Activated CD8-positive, alpha-beta memory T cell treated with anti-CD3 and anti-CD28 coated beads, Interleukin-2, amount 50 U/mL, for 4 hours (primary cell): ENCODE data around the gene LCE5A.
"Not testable (repeated sequence)": the region's sequence is repeated elsewhere in the genome, so short reads cannot be mapped to it uniquely, and the experiment has no call there.

Experiments
- DNase-seq: peaks from one replicate; pipeline ENCODE4 v3.0.0-alpha.2; 2020

The LCE5A gene, protein sequence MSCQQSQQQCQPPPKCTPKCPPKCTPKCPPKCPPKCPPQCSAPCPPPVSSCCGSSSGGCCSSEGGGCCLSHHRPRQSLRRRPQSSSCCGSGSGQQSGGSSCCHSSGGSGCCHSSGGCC

DNA sequence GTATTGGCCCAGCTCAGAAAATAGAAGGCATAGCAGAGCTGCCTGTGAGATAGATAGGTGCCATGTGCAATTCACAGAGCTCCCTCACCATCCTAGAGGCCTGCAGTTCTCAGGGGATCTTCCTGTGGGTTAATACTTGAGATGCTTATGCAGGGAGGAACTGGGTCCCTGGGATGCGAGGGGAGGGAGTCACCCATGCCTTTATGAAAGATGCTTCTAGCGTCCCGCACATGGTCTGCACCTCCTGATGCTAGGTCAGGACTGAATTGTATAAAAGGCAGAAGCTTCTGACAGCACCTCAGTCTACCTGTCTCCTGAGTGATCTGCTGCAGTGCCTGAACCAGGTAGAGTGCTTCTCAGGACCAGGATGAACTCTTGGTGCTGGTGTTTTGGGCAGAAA lies at the start of gene LCE5A:
TSS of gene LCE5A (plus strand) at position 301 of the 400 bp plus-strand sequence. CDS start 732 bp downstream, outside the sequence.
- DNase-seq: no peak

GRCh38 chr1:152461544-152461943 lies 49.1 kb upstream of the LCE5A start:
- peak; percentile 52 for DNase-seq

DNA sequence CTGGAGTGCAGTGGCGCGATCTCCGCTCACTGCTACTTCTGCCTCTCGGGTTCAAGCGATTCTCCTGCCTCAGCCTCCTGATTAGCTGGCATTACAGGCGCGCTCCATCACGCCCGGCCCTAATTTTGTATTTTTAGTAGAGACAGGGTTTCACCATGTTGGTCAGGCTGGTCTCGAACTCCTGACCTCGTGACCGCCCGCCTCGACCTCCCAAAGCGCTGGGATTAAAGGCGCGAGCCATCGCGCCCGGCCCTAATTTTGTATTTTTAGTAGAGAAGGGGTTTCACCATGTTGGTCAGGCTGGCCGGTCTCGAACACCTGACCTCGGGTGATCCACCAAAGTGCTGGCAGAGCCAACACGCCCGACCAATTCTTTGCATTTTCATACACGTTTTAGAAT lies 48.0 kb upstream of the LCE5A start:
- no peak for DNase-seq

DNA sequence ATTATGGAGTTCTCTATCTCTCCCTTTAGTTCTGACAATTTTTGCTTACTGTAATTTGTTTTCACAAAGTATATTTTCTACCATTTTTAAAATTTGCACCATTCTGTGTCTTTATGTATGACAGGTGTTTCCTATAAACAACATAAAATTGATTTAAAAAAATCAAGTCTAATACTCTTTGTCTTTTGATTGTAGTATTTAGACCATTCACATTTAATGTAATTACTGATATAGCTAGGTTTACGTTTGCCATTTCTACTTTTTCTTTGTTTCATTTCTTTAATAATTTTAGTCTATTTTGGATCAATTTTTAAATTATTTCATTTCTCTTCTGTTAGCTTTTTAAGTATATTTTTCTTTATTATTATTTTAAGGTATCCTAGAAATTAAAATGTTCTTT lies 44.4 kb upstream of the LCE5A start:
- no peak for DNase-seq

- DNase-seq: no peak
Measured at GRCh38 chr1:152473887-152474537, 36.6 kb upstream of the LCE5A start.

DNA sequence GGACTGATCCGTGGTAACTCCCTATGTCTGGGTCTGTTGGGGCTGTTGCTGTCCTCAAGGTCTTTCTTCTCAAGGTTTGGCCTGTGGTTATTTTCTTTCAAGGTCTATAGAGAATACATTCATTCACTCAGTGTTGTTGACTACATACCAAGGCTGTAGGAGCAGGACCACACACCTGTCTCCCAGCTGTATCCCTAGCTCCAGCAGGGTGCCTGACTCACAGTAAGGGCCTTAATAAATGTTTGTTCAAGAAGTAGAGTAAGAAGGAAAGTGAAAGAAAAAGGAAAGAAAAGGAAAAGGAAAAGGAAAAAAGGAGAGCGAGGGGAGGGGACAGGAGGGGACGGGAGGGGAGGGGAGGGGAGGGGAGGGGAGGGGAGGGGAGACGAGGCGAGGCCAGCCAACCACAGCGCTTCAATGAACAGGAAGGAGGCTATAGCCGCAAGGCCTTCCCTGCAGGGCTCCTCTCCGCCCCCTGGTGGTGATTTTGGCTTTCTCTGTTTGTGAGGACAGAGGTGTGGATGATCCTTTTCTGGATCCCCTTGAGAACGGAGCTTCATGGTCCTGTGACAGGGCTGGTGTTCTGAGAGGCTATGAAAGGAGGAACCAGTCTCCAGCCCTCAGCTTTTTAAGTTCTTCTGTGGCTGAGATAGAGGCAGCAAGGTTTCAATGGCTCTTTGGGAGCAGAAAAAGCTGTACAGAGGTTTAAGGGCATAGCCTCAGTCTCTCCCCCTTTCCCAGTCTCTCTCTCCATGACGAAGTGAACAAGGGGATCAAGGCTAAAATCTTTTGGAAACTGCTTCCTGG lies 30.6 kb upstream of the LCE5A start:
- DNase-seq: peak; percentile 60

DNA sequence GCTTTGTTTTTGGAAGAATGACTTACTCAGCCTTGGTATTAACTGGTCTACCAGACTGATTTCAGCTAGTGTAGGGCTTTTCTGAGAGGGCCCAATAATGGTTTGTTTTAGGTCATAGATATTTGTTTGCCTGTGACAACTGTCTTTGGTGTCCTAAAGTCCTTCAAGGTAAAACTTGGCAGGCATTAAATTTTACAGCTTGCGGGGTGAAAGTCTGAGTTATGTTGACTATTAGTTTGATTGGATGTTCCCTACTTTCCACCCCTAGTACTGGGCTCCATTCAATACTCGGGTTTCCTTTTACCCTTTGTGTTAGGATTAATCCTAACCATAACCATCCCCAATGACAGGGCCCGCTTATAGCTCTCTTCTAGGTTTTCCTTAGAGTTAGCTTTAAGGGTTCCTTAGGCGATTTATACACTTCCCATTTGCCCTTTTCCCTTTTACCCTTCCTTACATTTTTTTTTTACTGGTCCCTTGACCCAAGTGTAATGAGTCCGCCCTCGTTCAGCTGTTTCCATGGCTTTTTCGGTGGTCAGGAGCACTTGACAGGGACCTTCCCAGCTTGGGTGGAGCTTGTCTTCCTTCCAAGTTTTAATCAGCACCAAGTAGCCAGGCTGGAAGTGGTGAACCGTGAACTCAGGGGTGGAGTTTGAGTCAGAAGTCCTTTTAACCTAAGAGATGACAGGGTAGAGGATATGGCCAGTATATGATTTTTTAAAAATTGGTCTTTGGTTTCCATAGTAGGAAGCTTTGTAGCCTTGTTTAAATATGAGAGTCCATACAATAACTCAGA lies 28.5 kb upstream of the LCE5A start:
- no peak for DNase-seq

DNA sequence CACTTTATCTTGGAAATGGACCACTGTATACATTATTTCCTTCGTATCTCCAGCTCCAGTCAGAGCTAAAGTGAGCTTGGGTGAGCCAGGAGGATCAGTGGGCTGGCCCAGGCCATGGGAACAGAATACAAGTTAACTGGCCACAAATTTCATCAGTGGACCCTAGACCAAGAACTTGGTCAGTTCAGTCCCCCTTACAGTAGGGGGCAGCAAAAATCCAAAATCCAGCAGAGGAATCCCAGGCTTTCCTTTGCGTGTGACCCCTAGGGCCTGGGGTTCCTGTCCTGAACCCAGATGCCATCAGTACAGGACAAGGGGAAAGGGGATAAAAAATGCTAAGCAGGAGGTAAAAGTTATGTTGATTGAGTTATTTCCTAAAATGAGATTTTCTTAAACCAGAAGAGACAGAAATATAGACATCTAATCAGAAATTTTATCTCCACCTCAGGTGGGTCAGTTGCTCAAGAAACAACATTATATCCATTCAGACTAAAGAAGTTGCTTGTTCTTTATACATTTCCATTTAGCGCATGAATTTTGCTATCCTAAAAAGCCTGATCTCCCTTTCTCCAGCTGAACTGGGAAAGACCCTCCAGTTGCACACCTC lies 24.1 kb upstream of the LCE5A start:
- DNase-seq: no peak

DNA sequence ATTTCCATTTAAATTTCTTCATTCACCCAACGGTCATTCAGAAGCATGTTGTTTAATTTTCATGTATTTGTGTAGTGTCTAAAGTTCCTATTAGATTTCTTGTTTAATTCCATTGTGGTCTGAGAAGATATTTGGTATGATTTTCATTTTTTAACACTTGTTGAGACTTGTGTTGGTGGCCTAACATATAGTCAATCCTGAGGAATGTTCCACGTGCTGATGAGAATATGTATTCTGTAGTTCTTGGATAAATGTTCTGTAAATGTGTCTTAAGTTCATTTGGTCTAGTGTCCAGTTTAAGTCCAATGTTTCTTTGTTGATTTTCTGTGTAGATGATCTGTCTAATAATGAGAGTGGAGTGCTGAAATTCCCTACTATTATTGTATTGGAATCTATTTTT lies 22.7 kb upstream of the LCE5A start:
- no peak for DNase-seq

GRCh38 chr1:152491537-152491936 lies 19.1 kb upstream of the LCE5A start:
- not testable (repeated sequence) for DNase-seq

- DNase-seq: no peak
Measured at GRCh38 chr1:152495066-152495675, 15.4 kb upstream of the LCE5A start.

DNA sequence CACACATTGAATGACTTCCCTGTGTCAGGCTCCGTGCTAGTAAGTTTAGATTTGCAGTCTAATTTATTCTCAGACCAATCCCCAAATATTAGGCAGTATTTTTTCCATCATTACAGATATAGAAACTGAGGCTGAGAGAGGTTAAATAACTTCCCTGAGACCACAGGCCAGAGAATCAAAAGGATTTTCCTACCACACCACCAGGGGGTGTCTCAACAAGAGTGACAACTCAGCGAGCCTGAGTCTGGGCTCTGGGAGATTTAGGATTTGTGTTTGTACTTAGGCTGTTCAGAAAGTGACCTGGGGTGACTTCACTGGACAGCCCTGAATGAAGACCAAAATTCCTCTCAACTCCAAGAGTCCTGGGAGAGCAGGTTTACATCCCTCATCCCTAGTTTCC lies 13.3 kb upstream of the LCE5A start:
- no peak for DNase-seq

DNA sequence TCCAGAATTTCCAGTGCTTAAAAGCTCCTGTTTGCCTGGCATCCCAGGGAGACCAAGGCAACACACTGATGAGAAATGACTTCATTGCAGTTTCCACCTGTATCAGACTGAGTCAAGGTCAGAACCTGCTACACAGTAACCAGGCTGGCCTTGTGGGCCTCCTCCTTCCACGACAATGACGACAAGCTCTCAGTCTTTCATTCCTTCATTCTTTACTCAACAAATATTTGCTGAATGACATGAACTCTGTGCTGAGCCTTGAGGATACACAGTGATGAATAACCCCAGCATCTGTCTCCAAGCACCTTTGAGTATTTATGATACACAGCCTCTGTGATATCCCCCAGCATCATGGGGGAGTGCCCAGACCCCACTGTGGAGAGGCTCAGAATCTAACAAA lies 8.9 kb upstream of the LCE5A start:
- DNase-seq: no peak

DNA sequence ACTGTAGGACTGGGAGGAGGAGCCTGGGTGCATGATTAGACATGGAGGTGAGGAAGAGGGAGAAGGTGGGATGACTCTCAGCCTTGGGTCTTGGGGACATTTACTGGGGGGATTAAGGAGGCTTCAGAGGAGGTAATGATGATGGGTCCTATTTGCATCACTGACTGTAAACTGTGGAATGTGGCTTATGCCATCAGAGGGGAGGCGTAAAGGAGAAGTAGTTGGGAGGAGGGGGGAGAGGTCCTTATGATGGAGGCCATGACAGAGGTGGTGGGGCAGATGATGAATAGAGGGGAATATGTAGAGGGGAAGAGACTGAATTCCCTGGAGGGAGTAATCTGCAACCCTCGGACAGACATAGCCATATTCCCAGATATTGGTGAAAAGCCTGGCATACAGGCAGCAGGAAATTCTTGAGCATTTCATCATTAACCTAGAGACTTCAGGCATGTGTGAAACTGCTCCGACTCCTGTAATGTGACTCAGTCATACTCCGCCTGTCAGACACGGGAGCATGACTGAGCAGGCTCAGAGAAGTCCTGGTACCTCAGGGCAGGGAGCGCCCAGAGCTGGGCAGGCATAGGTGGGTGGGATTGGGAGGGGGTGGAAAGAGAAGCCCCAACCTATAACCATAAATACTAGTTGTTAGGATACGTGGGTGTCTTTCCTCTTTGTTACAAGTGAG lies 8.0 kb upstream of the LCE5A start:
- no peak for DNase-seq

DNA sequence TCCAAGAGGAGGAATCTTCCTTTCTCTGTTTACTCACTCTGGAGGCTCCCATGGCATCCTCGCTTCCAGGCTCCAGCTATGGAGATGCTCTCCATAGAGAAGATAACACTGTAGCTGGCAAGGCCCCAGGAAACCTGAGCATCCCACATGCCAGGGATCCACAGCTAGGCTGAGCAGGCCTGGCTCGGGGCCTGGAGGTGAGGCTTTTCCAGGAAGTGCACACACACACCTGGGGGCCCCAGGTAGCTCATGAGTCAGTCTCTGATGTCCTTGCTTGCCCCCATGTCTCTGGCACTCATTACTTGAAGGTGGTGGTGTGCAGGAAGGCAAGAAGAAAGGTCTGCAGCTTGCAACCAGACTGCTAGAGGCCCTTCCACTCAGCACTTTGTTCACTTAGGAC lies 5.5 kb upstream of the LCE5A start:
- no peak for DNase-seq

GRCh38 chr1:152506899-152507498 lies 3.6 kb upstream of the LCE5A start:
- no peak for DNase-seq

- no peak for DNase-seq
Measured at GRCh38 chr1:152511596-152511995, 993 bp downstream of the LCE5A start.

DNA sequence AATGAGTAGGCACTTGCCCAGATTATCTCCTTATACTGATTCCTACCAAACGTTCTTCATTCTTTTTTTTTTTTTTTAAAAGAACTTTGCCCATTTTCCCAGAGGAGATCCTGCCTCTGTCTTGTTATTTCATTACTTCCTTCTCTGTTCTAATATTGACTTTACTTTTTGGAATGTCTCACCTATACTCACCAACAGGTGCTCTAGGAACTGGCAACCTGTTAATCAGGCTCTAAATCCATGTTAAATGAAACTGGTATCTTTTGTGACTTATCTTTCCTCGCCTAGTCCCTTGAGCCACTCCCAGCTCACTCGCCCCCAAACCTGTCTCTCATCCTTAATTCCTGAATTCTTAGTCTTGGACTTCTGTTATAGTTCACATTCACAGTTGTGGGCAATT lies 2.5 kb downstream of the LCE5A start:
- no peak for DNase-seq

DNA sequence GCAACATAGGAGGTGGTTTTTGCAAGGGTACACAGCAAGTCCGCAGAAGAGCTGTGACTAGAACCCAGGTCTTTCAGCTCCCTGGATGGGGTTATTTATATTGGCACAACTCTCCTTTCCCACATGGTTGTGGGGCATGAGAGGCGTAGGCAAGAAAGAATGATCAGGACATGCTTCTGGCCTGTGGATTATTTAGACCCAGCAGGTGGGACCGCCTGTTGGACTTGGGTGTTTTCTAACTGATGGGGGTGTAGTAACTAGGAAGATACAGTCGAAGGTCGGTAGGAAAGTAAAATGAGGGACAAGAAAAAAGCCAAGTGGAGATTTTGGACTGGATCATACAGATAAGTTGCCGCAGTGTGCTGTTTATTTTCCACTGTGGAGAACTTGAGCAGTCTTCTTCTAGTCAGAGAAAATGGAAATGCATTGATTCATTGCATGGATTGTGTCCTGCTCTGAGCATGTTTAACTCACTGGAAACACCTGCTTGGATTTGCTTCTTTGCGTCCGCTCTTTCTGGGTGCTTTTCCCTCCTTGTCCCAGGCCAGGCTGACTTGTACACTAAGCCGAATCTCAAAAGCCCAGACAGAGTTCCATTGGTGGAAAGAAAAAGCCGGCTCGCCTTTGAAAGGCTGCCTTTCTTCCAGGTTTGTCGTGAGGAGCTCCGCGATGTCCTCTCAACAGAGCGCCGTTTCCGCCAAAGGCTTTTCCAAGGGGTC lies 4.3 kb downstream of the LCE5A start:
- no peak for DNase-seq

DNA sequence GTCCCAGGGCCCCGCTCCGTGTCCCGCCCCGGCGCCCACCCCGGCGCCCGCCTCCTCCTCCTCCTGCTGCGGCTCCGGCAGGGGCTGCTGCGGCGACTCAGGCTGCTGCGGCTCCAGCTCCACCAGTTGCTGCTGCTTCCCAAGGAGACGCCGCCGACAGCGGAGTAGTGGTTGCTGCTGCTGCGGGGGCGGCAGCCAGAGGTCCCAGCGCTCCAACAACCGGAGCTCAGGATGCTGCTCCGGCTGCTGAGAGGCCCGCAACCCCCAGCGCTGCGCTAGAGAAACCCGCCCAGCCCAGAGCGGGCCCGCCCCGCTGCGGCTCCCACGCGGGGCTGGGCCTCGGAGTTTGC lies 4.8 kb downstream of the LCE5A start:
- DNase-seq: no peak

DNA sequence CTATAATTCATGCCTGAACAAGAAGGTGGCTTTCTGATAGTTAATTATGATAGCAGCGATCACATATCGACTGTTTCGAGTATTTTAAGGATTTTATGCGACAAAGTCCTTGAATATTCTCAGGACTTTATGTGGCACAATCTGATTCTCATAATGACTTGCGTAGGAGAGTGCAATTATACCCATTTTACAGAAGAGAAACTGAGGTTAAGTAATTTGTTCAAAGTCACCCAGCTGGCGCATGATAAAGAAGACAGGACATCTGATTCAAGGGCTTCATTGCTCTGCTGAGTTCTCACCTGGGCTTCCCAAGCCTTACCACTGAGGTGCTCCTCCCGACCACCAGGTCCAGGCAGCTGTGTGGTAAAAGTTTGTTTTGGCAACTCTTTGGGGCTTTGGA lies 5.5 kb downstream of the LCE5A start:
- DNase-seq: no peak
